GM20000 (cell line): ENCODE data around the gene TMEM234.

Experiments used
- DNase-seq: peaks from one replicate; pipeline ENCODE4 v3.0.0; 2012; ENCODE audit warnings: low spot score
- TF ChIP-seq, protein P1 (sequence below): IDR thresholded peaks from 2 replicates; pipeline ENCODE4 v1.5.1; 2012; ENCODE audit warnings: mild to moderate bottlenecking, control low read depth; ENCODE audit errors: extremely low read depth, missing control alignments

TMEM234 gene

DNA sequence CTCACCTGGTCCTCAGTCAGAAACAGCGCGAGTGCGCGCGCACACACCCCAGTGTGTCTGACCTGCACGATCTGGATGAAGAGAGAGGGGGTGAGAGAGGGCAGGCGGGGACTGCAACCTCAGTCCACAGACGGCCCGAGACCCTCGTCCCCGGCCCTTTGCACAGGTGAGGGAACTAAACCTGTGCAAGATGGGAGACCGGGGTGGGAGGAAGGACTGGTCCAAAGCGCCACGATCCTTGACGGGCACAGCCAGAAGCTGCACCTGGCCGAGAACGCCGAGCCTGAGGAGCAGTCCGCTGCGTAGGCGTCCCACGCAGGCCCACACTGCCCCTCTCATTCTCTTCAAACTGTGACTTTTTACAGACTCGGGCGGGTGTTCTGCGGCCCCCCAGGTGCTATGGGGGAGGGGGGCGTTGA, 17.2 kb downstream of the TMEM234 start:
- DNase-seq = no peak
- TF ChIP-seq, protein P1, sequence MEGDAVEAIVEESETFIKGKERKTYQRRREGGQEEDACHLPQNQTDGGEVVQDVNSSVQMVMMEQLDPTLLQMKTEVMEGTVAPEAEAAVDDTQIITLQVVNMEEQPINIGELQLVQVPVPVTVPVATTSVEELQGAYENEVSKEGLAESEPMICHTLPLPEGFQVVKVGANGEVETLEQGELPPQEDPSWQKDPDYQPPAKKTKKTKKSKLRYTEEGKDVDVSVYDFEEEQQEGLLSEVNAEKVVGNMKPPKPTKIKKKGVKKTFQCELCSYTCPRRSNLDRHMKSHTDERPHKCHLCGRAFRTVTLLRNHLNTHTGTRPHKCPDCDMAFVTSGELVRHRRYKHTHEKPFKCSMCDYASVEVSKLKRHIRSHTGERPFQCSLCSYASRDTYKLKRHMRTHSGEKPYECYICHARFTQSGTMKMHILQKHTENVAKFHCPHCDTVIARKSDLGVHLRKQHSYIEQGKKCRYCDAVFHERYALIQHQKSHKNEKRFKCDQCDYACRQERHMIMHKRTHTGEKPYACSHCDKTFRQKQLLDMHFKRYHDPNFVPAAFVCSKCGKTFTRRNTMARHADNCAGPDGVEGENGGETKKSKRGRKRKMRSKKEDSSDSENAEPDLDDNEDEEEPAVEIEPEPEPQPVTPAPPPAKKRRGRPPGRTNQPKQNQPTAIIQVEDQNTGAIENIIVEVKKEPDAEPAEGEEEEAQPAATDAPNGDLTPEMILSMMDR = no peak

DNA sequence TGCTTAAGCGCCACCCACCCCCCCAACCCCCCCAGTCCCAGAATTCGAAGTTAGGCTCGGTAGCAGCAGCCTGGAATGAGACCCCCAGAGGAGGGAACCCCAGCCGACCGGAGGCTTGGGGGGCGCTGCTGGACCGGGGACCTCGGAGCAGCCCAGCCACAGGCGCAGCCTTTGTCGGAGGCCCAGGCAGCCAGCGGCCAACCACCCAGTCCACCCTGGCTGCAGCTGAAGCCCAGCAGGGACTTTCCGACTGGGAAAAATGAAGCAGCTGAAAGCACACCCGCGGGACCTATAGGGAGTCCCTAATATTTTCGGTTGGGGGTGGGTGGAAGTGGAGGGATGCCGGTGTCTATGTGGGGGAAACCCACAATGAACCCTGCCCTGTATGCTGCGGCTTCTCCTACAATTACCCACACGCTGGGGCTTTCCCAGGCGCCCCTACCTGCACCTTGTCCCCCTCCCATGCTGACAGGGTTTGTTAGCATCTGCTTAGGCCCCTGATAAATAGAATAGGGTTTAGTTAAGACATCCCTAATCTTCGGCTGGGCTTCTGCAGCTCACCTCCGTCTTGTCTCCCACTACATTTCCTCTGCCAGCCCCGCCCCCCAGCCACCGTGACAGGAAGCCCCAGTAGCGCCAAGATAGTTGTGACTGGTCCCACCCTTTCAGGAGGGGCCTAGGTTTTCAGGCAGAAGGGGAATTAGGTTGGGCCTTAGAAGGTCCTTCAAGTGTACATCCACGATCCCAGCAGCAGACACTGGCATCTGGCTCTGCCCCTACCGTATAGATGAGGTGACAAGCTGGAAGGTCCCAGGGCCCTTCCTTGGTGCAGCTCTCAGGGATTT, 20.9 kb downstream of the TMEM234 start:
- TF ChIP-seq, protein P1 = no peak
- peak; percentile 83 for DNase-seq

DNA sequence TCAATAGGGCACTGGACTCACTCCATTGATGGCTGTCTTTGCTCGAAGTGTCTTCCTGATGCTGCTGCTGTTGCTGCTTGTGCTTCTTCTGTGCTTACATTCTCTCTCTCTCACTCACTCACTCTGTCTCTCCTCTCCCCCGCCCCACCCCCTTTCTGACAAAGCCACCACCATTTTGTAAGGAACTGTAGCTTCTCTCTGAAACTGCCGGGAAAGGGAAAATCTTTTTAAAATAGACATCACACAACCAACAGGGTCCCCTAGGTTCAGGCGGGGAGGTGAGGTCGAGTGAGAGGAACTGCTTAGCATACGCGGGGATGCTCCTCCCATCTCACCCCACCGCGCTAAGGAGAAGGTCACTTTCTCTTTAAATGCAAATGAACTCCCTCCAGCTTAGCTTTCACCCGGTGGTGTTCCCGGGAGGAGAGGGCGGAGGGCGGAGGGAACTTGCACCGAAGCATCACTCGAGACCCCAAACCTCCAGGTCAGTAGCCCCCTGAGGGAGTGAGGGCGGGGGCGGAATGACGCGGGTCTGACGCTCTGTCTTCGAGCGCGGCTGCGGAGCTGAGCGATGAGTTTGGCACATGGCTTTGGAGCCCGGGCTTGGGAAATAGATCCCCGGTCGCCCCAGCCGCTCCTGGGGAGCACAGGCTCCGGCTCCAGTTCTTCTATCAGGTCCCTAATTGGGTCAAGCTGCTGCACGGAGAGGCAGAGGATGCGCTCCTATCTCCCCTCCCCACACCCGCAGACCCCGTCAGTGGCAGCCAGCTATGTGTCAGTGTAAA, 21.7 kb downstream of the TMEM234 start, which contains the start of gene CCDC28B:
Gene CCDC28B, plus strand, starts transcription at position 370 of the 785 bp plus-strand sequence. CDS start 1,341 bp downstream, outside the sequence.
- DNase-seq = peak; percentile 75
- TF ChIP-seq, protein P1 = no peak

DNA sequence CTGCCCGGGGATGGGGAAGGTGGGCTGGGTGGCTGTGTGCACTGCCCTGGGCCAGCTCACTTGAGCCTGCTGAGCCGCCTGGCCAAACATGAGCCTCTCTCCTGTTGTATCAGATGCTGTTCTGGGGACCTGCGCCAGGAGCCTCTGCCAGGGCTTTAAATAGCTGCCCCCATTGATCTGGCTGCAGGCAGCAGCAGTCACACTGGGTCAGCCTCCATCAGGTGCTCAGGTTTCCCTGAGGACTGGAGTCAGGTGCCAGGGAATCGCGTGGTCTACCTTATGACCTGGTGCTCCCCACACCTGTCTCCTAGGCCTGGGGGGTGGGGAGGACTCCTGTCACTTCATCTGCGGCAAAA, 22.5 kb downstream of the TMEM234 start:
- no peak for DNase-seq

DNA sequence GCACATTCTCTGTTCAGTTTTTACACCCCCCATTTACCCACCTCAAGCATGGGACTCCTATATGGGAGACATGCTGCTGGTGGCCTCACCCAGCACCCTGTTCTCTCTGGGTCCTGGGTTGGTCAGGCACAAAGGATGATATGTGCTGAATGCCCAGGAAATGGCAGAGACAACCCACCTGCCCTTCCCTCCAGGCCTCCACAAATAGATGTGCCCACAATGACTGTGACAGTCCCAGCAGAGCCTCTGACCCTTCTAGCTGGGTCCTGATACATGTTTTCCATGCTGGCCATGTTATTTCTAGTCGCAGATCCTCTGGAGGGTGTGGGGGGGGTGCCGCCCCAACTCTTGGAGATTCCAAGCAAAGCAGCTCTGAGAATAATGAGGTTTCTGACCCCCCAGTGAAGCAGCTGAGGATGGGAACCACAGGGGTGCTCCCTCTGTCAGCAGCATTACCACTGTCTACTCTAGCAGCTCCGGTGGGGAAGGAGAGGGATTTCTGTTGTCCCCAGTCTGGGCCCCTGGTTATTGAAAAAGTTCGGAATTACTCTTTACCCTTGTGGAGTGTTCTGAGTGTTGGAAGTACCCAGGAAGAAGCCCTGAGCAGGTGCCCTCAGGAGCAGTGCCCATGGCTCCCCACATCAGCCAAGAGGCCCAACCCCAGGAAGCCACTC, 23.0 kb downstream of the TMEM234 start:
- TF ChIP-seq, protein P1 = no peak
- no peak for DNase-seq

More for the DNA sequence above, 22.5 kb downstream of the TMEM234 start:
- TF ChIP-seq, protein P1 = no peak

DNA sequence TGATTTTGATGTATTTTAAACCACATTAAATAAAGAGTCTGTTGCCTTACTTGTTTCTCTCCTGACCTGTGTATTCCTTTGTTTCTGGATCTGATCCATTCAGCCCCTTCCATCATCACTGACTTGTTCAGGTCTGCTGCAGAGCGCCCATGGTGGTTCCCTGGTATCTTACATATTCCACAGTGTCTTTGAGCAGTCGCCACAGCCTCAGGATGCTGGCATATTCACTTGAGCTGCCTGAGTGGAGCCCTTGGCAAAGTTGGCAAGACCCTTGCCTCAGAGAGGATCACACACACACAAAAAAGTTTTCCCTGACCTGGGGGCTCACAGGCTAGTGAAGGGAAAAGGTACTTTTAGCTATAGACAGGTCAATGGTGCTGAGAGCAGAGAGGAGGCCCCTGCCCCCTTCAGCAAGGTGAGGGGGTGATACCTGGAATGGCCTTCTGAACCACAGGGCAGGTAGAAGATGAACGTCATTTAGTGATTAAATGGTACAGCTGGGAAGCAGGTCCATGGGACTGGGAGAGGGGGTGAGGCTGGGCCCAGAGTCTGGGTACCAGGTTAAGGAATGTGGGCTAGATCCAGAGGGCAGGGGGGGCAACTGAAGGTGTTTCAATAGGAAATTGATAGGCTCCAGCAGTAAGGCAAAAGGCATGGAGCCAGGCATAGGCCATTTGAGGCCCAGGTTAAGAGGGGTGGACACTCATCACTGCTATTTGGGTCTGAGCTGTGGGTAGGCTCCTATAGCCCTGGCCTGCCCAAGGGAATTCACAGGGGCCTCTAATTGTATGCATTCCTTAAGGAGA, 23.7 kb downstream of the TMEM234 start:
- TF ChIP-seq, protein P1 = no peak
- no peak for DNase-seq
